Measurements from ENCODE around the gene SLC29A4. TPM values are rescaled to one million over a fixed set of nuclear protein-coding genes. Genes with fewer than 3 reads are reported as not detected.

SLC29A4 gene
- total RNA-seq, 1 experiment from 2014 or later = 0.56 TPM

- no peaks in the 10 kb centered on the region for H3K27me3 Mint-ChIP-seq (ENCODE audit: insufficient read depth, unreplicated experiment)
- TF ChIP-seq CTCF (IDR thresholded peaks at IDR 0.05; ENCODE audit: unreplicated experiment) = no peak
- no peak overlapping the region for H3K27ac Mint-ChIP-seq (ENCODE audit: low read depth, unreplicated experiment)
- H3K4me1 Mint-ChIP-seq (ENCODE audit: insufficient read depth, unreplicated experiment) = no peaks in the 10 kb centered on the region
- H3K36me3 Mint-ChIP-seq (ENCODE audit: insufficient read depth, unreplicated experiment) = peaks cover 81% of the 10 kb centered on the region
- ChIA-PET CTCF (interaction anchor here (1.7 kb wide), 1 partner anchor 36 kb away, joined by 4 read pairs; no protein-coding TSS in a partner anchor), POLR2A (interaction anchor here (1.1 kb wide), 1 partner anchor 67 kb away, joined by 3 read pairs; no protein-coding TSS in a partner anchor)
- intact Hi-C loops (cut with micrococcal nuclease) = no loop called here
- DNase-seq (ENCODE audit: unreplicated experiment) = no peak
- no peaks in the 10 kb centered on the region for H3K9me3 Mint-ChIP-seq (ENCODE audit: unreplicated experiment)
- no TSS peak for BruUV-seq (replicated peaks)
- H3K4me3 Mint-ChIP-seq (ENCODE audit: unreplicated experiment) = no peak overlapping the region
Measured at GRCh38 chr7:5330288-5330687, 47.5 kb downstream of the SLC29A4 start.

- no peak for DNase-seq (ENCODE audit: unreplicated experiment)
- no peak overlapping the region for H3K4me3 Mint-ChIP-seq (ENCODE audit: unreplicated experiment)
- H3K4me1 Mint-ChIP-seq (ENCODE audit: insufficient read depth, unreplicated experiment) = no peaks in the 10 kb centered on the region
- BruUV-seq (replicated peaks) = no TSS peak
- H3K9me3 Mint-ChIP-seq (ENCODE audit: unreplicated experiment) = no peaks in the 10 kb centered on the region
- ChIA-PET POLR2A (no interaction called here), CTCF (no interaction called here)
- no peak overlapping the region for H3K27ac Mint-ChIP-seq (ENCODE audit: low read depth, unreplicated experiment)
- TF ChIP-seq CTCF (IDR thresholded peaks at IDR 0.05; ENCODE audit: unreplicated experiment) = no peak
- intact Hi-C loops (cut with micrococcal nuclease) = no loop called here
- peaks cover 81% of the 10 kb centered on the region for H3K36me3 Mint-ChIP-seq (ENCODE audit: insufficient read depth, unreplicated experiment)
- H3K27me3 Mint-ChIP-seq (ENCODE audit: insufficient read depth, unreplicated experiment) = no peaks in the 10 kb centered on the region
Measured at GRCh38 chr7:5332579-5332978, 49.8 kb downstream of the SLC29A4 start.

GRCh38 chr7:5333121-5334045 is 50.6 kb downstream of the SLC29A4 start:
- peaks cover 77% of the 10 kb centered on the region for H3K36me3 Mint-ChIP-seq (ENCODE audit: insufficient read depth, unreplicated experiment)
- H3K27me3 Mint-ChIP-seq (ENCODE audit: insufficient read depth, unreplicated experiment) = no peaks in the 10 kb centered on the region
- ChIA-PET POLR2A (no interaction called here), CTCF (no interaction called here)
- no peak for TF ChIP-seq CTCF (IDR thresholded peaks at IDR 0.05; ENCODE audit: unreplicated experiment)
- no peaks in the 10 kb centered on the region for H3K9me3 Mint-ChIP-seq (ENCODE audit: unreplicated experiment)
- H3K4me3 Mint-ChIP-seq (ENCODE audit: unreplicated experiment) = no peak overlapping the region
- no peaks in the 10 kb centered on the region for H3K4me1 Mint-ChIP-seq (ENCODE audit: insufficient read depth, unreplicated experiment)
- intact Hi-C loops (cut with micrococcal nuclease) = no loop called here
- no peak for DNase-seq (ENCODE audit: unreplicated experiment)
- H3K27ac Mint-ChIP-seq (ENCODE audit: low read depth, unreplicated experiment) = no peak overlapping the region
- no TSS peak for BruUV-seq (replicated peaks)

GRCh38 chr7:5334671-5335070 is 51.9 kb downstream of the SLC29A4 start:
- intact Hi-C loops (cut with micrococcal nuclease) = no loop called here
- BruUV-seq (replicated peaks) = no TSS peak
- Mint-ChIP-seq H3K4me3 (ENCODE audit: unreplicated experiment) (no peak overlapping the region), H3K9me3 (ENCODE audit: unreplicated experiment) (no peaks in the 10 kb centered on the region), H3K27ac (ENCODE audit: low read depth, unreplicated experiment) (no peak overlapping the region), H3K27me3 (ENCODE audit: insufficient read depth, unreplicated experiment) (no peaks in the 10 kb centered on the region), H3K4me1 (ENCODE audit: insufficient read depth, unreplicated experiment) (no peaks in the 10 kb centered on the region), H3K36me3 (ENCODE audit: insufficient read depth, unreplicated experiment) (peaks cover 77% of the 10 kb centered on the region)
- no peak for DNase-seq (ENCODE audit: unreplicated experiment)
- ChIA-PET POLR2A (no interaction called here), CTCF (no interaction called here)
- TF ChIP-seq CTCF (IDR thresholded peaks at IDR 0.05; ENCODE audit: unreplicated experiment) = no peak
